Duodenal mucosa (tissue), 2 donors: ENCODE results near the gene DPP10.

Source experiments
- H3K27ac ChIP-seq: one replicate; pipeline ENCODE4 v1.7.0; 2013; ENCODE audit warnings: low read depth, low read length
- H3K27me3 ChIP-seq, 2 donors: one replicate each; pipeline ENCODE4 v1.7.0; 2013; ENCODE audit warnings: low read length in 2 of 2, control low read depth in 1 of 2; ENCODE audit not compliant: insufficient read depth in 2 of 2, control insufficient read depth in 1 of 2
- H3K36me3 ChIP-seq, 2 donors: one replicate each; pipeline ENCODE4 v1.7.0; 2013; ENCODE audit warnings: low read length in 2 of 2, control low read depth in 1 of 2; ENCODE audit not compliant: insufficient read depth in 2 of 2, control insufficient read depth in 1 of 2
- H3K4me1 ChIP-seq, 2 donors: one replicate each; pipeline ENCODE4 v1.7.0; 2013; ENCODE audit warnings: low read length in 2 of 2, control low read depth in 1 of 2; ENCODE audit not compliant: insufficient read depth in 2 of 2, control insufficient read depth in 1 of 2
- H3K4me3 ChIP-seq, 2 donors: one replicate each; pipeline ENCODE4 v1.7.0; 2013; ENCODE audit warnings: low read length in 2 of 2, low read depth in 1 of 2
- H3K9ac ChIP-seq, 2 donors: one replicate each; pipeline ENCODE4 v1.7.0; 2013; ENCODE audit warnings: low read length in 2 of 2, low read depth in 1 of 2
- H3K9me3 ChIP-seq, 2 donors: one replicate each; pipeline ENCODE4 v1.7.0; 2013; ENCODE audit warnings: low read length in 2 of 2, control low read depth in 1 of 2; ENCODE audit not compliant: control insufficient read depth in 1 of 2

Gene DPP10

DNA sequence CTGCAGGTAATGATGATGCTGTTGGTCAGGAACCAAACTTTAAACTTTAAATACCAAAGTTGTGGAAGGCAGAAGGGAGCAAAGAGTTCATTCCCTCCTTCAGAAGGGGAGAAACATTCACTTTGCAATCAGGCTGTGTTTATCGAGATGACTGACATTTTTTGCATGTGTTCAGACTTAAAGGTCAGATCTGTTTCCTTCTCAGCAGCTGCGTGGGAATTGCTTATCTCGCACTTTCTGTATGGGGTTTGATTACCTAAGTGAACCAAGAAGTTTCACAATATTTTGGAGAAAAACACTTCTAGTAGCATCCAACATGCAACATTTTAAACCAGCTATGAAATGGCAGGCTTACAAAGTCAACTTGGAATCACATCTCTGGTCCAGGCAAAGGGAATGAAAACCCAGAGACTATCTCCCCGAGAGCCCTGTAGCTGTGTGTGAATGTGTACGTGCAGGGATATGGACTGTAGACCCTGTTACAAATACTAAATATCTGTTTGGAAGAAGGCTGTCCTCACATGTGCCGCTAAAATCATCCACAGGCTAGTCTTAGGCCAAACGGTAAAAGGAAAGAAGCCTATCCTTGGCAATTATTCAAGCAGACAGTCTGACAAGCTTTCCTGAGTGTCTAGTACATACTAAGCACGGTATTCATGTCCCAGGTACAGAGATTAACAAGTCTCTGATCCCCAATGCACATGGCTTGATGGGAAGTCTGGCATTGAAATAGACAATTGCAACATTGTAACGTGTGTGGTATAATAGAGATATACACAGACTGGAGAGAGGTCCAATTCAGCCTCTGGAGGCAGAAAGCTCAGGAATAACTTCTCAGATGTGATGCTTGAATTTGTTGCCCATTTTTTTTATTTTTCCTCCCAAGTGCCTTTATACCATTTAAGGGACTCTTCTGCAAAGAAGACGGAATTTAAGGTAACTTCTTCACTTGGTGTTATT, 483.1 kb downstream of the DPP10 start:
- Histone ChIP-seq H3K4me1 (no peaks in the 10 kb centered on the region), H3K27me3 (no peaks in the 10 kb centered on the region), H3K27ac (no peak overlapping the region), H3K36me3 (no peaks in the 10 kb centered on the region), H3K9ac (no peak overlapping the region), H3K9me3 (peaks cover 3 to 4% of the 10 kb centered on the region in 2 donors), H3K4me3 (no peak overlapping the region)

DNA sequence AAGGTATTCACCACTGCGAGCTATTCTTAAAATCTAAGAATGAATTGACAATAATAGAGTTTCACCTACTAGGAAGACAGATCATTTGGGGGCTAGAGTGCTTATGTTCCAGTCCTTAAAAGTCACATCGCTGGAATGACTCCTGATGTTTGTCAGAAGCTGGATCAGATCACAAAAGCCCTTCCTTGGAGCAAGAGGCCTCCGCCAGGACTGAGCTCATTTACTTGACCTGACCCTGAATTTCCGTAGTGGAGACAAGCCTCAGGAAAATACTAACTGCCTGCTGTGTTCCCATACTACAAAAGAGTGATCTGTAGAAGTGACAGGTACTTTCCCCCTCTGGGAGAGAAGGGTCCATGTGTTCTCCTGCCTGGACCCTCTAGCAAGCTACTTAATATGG, 483.9 kb downstream of the DPP10 start:
- Histone ChIP-seq H3K36me3 (no peaks in the 10 kb centered on the region), H3K4me3 (no peak overlapping the region), H3K27ac (no peak overlapping the region)

DNA sequence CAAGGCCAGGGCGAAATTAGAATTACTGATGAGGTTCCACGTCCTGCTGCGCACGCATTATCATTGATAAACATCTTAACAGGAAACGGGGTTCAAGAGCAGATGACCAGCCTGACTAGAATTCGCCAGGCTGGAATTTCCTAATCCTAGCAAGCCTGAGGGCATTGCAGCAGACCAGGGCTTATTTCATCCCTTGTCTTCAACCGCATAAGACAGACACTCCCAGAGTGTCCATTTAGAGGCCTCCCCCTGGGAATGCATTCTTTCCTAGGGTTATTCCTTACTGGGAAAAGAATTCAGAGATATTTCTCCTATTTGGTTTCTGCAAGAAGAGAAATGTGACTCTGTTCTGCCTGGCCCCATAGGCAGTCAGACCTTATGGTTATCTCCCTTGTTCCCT, 486.8 kb downstream of the DPP10 start:
- H3K9me3 ChIP-seq: peaks cover 3 to 4% of the 10 kb centered on the region in 2 donors
- no peak overlapping the region for H3K27ac ChIP-seq

More for the DNA sequence above, 483.9 kb downstream of the DPP10 start:
- Histone ChIP-seq H3K9me3 (peaks cover 3 to 4% of the 10 kb centered on the region in 2 donors), H3K4me1 (no peaks in the 10 kb centered on the region), H3K27me3 (no peaks in the 10 kb centered on the region), H3K9ac (no peak overlapping the region)

DNA sequence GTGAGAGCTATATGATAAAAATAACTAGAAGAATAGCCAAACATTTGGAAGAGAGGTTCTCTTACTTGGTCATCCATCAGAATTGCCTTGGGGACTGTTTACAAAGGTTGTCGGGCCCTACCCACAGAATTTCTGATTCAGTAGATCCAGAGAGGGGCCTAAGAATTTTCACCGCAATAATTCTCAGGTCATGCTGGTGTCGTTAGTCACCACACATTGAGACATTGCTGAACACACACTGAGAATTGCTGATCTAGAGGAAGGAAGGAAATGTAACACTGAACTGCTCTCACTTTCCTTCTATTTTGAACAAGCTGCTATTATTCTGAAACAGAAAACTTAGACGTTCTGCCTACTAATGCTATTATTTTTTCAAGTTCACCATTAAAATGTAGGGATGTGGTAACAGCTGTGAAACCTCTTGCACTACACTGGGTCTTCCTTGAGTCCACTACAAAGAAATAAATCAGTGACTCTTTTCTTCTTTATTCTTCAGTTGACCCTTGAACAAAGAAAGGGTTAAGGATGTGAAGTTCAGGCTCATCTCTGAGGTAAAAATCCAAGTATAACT, 491.3 kb downstream of the DPP10 start:
- Histone ChIP-seq H3K4me3 (no peak overlapping the region), H3K36me3 (no peaks in the 10 kb centered on the region), H3K4me1 (no peaks in the 10 kb centered on the region), H3K27me3 (no peaks in the 10 kb centered on the region), H3K27ac (no peak overlapping the region), H3K9ac (no peak overlapping the region), H3K9me3 (no peaks in the 10 kb centered on the region)

More for the DNA sequence above, 486.8 kb downstream of the DPP10 start:
- Histone ChIP-seq H3K4me1 (no peaks in the 10 kb centered on the region), H3K4me3 (no peak overlapping the region), H3K36me3 (no peaks in the 10 kb centered on the region), H3K27me3 (no peaks in the 10 kb centered on the region), H3K9ac (no peak overlapping the region)

DNA sequence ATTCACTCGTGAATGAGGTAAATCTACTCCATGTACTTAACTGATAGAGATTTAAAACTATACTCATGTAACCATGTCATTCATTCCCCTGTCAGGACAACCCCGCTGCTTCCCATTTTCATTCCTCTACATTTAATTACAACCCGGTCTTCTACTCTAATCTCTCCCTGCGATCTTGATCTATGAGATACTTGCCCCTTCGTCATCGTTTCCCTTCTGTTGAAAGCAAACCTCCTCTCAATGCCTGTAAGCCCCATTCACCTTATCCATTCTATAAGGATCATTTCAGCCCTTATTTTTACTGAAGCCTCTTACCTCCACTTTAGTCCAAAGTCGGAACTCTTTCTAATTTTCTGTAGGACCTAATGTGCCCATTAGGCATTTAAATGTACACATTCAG, 492.6 kb downstream of the DPP10 start:
- Histone ChIP-seq H3K27me3 (no peaks in the 10 kb centered on the region), H3K36me3 (no peaks in the 10 kb centered on the region), H3K4me3 (no peak overlapping the region), H3K9me3 (no peaks in the 10 kb centered on the region), H3K27ac (no peak overlapping the region), H3K4me1 (no peaks in the 10 kb centered on the region), H3K9ac (no peak overlapping the region)

DNA sequence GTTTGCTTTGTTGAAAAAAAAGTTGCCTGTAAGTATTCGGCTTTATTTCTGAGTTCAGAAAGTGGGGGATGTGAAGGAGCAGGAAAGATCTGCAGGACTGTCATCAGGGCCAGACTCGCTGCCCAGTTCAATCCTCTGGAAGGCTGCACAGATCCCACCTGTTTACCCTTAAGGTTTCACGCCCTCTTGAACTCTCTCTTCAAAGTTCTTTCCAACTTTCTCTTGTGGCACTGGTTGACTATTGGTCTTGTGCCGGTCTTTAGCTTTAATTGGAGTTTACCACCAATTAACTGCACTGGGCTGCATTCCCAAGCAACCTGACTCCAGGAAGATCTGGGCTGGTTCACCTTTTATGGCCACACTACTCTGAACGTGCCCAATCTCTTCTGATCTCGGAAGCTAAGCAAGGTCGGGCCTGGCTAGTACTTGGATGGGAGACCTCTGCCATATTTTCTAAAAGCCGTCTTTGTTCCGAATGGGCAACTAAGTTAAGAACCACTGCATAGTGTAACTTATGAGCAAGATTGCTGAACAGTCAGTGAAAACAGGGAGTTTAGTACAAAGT, 495.0 kb downstream of the DPP10 start:
- H3K27me3 ChIP-seq: no peaks in the 10 kb centered on the region
- no peak overlapping the region for H3K27ac ChIP-seq
- H3K36me3 ChIP-seq: no peaks in the 10 kb centered on the region
- no peak overlapping the region for H3K4me3 ChIP-seq
- H3K4me1 ChIP-seq: no peaks in the 10 kb centered on the region
- H3K9ac ChIP-seq: no peak overlapping the region
- H3K9me3 ChIP-seq: no peaks in the 10 kb centered on the region

DNA sequence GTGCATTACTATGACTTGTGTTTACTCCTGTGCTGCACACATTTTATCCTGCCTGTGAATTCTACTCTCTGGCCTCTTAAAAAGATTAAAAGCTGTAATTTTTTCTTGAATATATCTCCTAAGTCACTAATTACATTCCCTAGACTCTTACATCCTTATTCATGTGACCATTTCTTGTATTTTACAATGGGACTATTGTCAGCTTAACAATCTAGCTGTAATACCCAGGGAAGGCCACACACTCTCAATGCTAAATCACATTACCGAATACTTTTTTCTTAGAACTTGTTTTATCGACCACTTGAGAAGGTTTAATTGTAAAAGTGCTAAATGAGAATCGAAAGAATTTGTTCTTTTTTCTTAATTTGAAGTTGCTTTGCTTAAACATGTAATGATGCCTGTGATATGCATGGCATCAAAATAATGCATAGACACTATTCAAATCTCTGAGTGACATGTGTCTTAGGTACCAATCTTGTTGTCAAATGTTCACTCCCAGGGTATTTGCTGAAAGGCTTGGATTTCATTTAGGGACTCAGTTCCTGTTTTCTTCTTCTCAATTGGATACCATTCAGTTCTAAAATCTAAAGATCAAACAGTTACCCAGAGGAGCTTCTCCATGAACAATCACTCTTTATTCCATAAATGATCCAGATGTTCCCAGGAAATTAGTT, 498.5 kb downstream of the DPP10 start:
- no peaks in the 10 kb centered on the region for H3K4me1 ChIP-seq
- H3K9me3 ChIP-seq: no peaks in the 10 kb centered on the region
- no peaks in the 10 kb centered on the region for H3K36me3 ChIP-seq
- H3K9ac ChIP-seq: no peak overlapping the region
- H3K27ac ChIP-seq: no peak overlapping the region
- no peaks in the 10 kb centered on the region for H3K27me3 ChIP-seq
- H3K4me3 ChIP-seq: no peak overlapping the region

DNA sequence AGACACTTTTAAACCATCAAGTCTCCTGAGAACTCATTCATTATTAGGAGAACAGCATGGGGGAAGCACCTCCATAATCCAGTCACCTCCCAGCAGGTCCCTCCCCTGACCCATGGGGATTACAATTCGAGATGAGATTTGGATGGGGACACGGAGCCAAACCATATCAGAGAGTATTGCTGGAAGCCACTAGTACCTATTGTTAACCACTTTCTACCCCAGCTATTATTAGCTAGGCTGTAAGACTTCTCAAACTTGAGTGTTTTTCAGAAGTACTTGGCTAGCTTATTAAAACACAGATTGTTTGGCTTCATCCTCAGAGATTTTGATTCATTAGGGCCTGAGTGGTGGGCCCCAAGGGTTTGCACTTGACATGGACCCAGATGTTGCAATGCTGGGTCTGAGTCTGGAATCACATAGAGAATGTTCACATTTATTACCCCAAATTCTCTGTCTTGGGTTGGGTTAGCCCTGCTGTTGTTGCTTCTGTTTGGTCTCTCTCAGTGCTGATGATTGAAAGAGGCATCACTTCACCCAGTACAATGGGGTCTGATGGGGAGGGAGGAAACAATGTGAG, 506.9 kb downstream of the DPP10 start:
- no peaks in the 10 kb centered on the region for H3K36me3 ChIP-seq
- no peak overlapping the region for H3K4me3 ChIP-seq
- H3K9ac ChIP-seq: no peak overlapping the region
- no peaks in the 10 kb centered on the region for H3K4me1 ChIP-seq
- no peak overlapping the region for H3K27ac ChIP-seq
- no peaks in the 10 kb centered on the region for H3K9me3 ChIP-seq
- no peaks in the 10 kb centered on the region for H3K27me3 ChIP-seq

DNA sequence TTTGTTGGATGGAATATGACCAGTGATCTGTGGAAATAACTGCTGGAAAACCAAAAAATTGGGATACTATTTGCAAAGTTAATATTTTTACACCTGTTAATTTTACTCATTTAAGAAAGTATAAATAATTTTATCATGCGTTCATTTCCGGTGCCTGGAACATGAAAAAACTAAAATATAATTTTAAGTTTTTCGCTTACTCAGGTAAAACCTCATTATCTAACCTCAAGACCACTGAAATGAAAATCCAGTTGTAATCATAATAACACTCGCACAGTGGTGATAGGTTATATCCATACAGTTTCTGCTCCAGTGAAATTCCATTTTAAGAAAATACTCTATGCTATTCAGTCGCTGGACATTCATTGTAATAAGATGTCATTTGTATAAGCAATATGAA, 517.9 kb downstream of the DPP10 start:
- no peaks in the 10 kb centered on the region for H3K36me3 ChIP-seq
- no peak overlapping the region for H3K4me3 ChIP-seq
- no peaks in the 10 kb centered on the region for H3K4me1 ChIP-seq
- H3K27ac ChIP-seq: no peak overlapping the region
- H3K9me3 ChIP-seq: peaks cover 0 to 2% of the 10 kb centered on the region in 2 donors
- H3K9ac ChIP-seq: no peak overlapping the region
- H3K27me3 ChIP-seq: no peaks in the 10 kb centered on the region
